Measurements from ENCODE around the gene TAF10. TPM values are rescaled to one million over a fixed set of nuclear protein-coding genes. Genes with fewer than 3 reads are reported as not detected.

Gene TAF10
- total and polyA plus RNA-seq, 4 experiments from 2014 or later, result 116 to 367 (median 145) TPM

- POLR2A ChIA-PET (ENCODE audit: partially characterized antibody), result interaction anchor here (1.4 to 2.3 kb wide), 2 partner anchors 13 to 20 kb away, joined by 4 to 12 read pairs; partner anchors contain the start of genes TAF10 and TPP1
- Histone ChIP-seq H3K9me3 (ENCODE audit: control insufficient read depth in 1 of 2, low read length in 2 of 2) (no peaks in the 10 kb centered on the region), H3K36me3 (ENCODE audit: insufficient read depth, low read length) (peaks cover 44% of the 10 kb centered on the region)
Measured at GRCh38 chr11:6599449-6599848, 12.6 kb downstream of the TAF10 start.

GRCh38 chr11:6598555-6598954, 13.5 kb downstream of the TAF10 start:
- Mint-ChIP-seq H3K9me3 (no peaks in the 10 kb centered on the region), H3K27me3 (no peaks in the 10 kb centered on the region), H3K4me3 (no peak overlapping the region), H3K4me1 (peaks cover 30 to 40% (median 34%) of the 10 kb centered on the region in 4 donors), H3K27ac (peak overlapping the region in 2 of 7 donors; percentile 37 to 77), H3K36me3 (peaks cover 39 to 65% of the 10 kb centered on the region in 2 donors)
- ChIA-PET CTCF (ENCODE audit: partially characterized antibody) (interaction anchor here (0.9 to 1.2 kb wide), 2 partner anchors 67 to 85 kb away, joined by 3 to 4 read pairs; partner anchors contain the start of gene MRPL17), POLR2A (ENCODE audit: partially characterized antibody) (interaction anchor here (1.4 to 2.3 kb wide), 2 partner anchors 14 to 20 kb away, joined by 4 to 12 read pairs; partner anchors contain the start of genes TAF10 and TPP1)
- DNase-seq, result no peak
- no peaks in the 10 kb centered on the region for H3K9me3 ChIP-seq (ENCODE audit: control insufficient read depth in 1 of 2, low read length in 2 of 2)
- H3K27ac ChIP-seq (ENCODE audit: low read depth, low read length), result no peak overlapping the region
- peaks cover 44% of the 10 kb centered on the region for H3K36me3 ChIP-seq (ENCODE audit: insufficient read depth, low read length)
- no peaks in the 10 kb centered on the region for H3K27me3 ChIP-seq (ENCODE audit: insufficient read depth, low read length)
- peaks cover 25% of the 10 kb centered on the region for H3K4me1 ChIP-seq (ENCODE audit: insufficient read depth, low read length)
- H3K4me3 ChIP-seq (ENCODE audit: low read length in 2 of 2), result no peak overlapping the region
- intact Hi-C loops (cut with micrococcal nuclease), result no loop called here

More at GRCh38 chr11:6599449-6599848, 12.6 kb downstream of the TAF10 start:
- peak overlapping the region in 2 of 7 donors; percentile 17 to 37 for H3K27ac Mint-ChIP-seq
- Histone ChIP-seq H3K27ac (ENCODE audit: low read depth, low read length) (no peak overlapping the region), H3K4me1 (ENCODE audit: insufficient read depth, low read length) (peaks cover 22% of the 10 kb centered on the region), H3K27me3 (ENCODE audit: insufficient read depth, low read length) (no peaks in the 10 kb centered on the region), H3K4me3 (ENCODE audit: low read length in 2 of 2) (no peak overlapping the region)
- no peak overlapping the region for H3K4me3 Mint-ChIP-seq
- H3K36me3 Mint-ChIP-seq, result peaks cover 32 to 56% of the 10 kb centered on the region in 2 donors
- no peak for DNase-seq
- intact Hi-C loops (cut with micrococcal nuclease), result no loop called here
- peaks cover 21 to 31% (median 25%) of the 10 kb centered on the region in 4 donors for H3K4me1 Mint-ChIP-seq
- CTCF ChIA-PET (ENCODE audit: partially characterized antibody), result interaction anchor here (0.9 to 1.2 kb wide), 3 partner anchors 68 to 84 kb away, joined by 3 to 4 read pairs (median 3); partner anchors contain the start of gene MRPL17
- no peaks in the 10 kb centered on the region for H3K27me3 Mint-ChIP-seq
- H3K9me3 Mint-ChIP-seq, result no peaks in the 10 kb centered on the region

- Mint-ChIP-seq H3K4me1 (peaks cover 25 to 47% (median 35%) of the 10 kb centered on the region in 4 donors), H3K27me3 (no peaks in the 10 kb centered on the region), H3K4me3 (no peak overlapping the region), H3K36me3 (peaks cover 46 to 72% of the 10 kb centered on the region in 2 donors), H3K27ac (peak overlapping the region in 2 of 7 donors; percentile 11 to 57), H3K9me3 (no peaks in the 10 kb centered on the region)
- Histone ChIP-seq H3K4me1 (ENCODE audit: insufficient read depth, low read length) (peaks cover 8% of the 10 kb centered on the region), H3K4me3 (ENCODE audit: low read length in 2 of 2) (no peak overlapping the region), H3K9me3 (ENCODE audit: control insufficient read depth in 1 of 2, low read length in 2 of 2) (no peaks in the 10 kb centered on the region), H3K27me3 (ENCODE audit: insufficient read depth, low read length) (no peaks in the 10 kb centered on the region), H3K27ac (ENCODE audit: low read depth, low read length) (no peak overlapping the region), H3K36me3 (ENCODE audit: insufficient read depth, low read length) (peaks cover 39% of the 10 kb centered on the region)
- CTCF ChIA-PET (ENCODE audit: partially characterized antibody), result interaction anchor here (0.9 to 1.3 kb wide), 3 partner anchors 8 to 87 kb away, joined by 3 to 4 read pairs (median 4); partner anchors contain the start of genes ILK and MRPL17
- POLR2A ChIA-PET (ENCODE audit: partially characterized antibody), result interaction anchor here (1.0 to 2.0 kb wide), 3 partner anchors 16 to 87 kb away, joined by 3 to 7 read pairs (median 6); partner anchors contain the start of genes MRPL17, TAF10 and TPP1
- intact Hi-C loops (cut with micrococcal nuclease), result no loop called here
- no peak for DNase-seq
Measured at GRCh38 chr11:6596239-6596877, 15.7 kb downstream of the TAF10 start.

- ChIA-PET POLR2A (ENCODE audit: partially characterized antibody) (interaction anchor here (0.9 to 2.4 kb wide), 5 partner anchors 10 to 89 kb away, joined by 3 to 9 read pairs (median 6); partner anchors contain the start of genes MRPL17, TAF10 and TPP1), CTCF (ENCODE audit: partially characterized antibody) (interaction anchor here (1.1 to 1.8 kb wide), 4 partner anchors 10 to 88 kb away, joined by 3 to 5 read pairs (median 4); partner anchors contain the start of genes MRPL17 and TPP1)
- H3K36me3 Mint-ChIP-seq, result peaks cover 39 to 62% of the 10 kb centered on the region in 2 donors
- peaks cover 24 to 42% (median 30%) of the 10 kb centered on the region in 4 donors for H3K4me1 Mint-ChIP-seq
- no peak overlapping the region for H3K4me3 Mint-ChIP-seq
- Histone ChIP-seq H3K36me3 (ENCODE audit: insufficient read depth, low read length) (peaks cover 18% of the 10 kb centered on the region), H3K4me1 (ENCODE audit: insufficient read depth, low read length) (peaks cover 4% of the 10 kb centered on the region), H3K27me3 (ENCODE audit: insufficient read depth, low read length) (no peaks in the 10 kb centered on the region), H3K4me3 (ENCODE audit: low read length in 2 of 2) (no peak overlapping the region), H3K9me3 (ENCODE audit: control insufficient read depth in 1 of 2, low read length in 2 of 2) (no peaks in the 10 kb centered on the region), H3K27ac (ENCODE audit: low read depth, low read length) (no peak overlapping the region)
- H3K27ac Mint-ChIP-seq, result peak overlapping the region in 3 of 7 donors; percentile 14 to 70 (median 63)
- no peaks in the 10 kb centered on the region for H3K9me3 Mint-ChIP-seq
- no peaks in the 10 kb centered on the region for H3K27me3 Mint-ChIP-seq
- DNase-seq, result no peak
- intact Hi-C loops (cut with micrococcal nuclease), result no loop called here
Measured at GRCh38 chr11:6594142-6594768, 17.8 kb downstream of the TAF10 start.

- no peak overlapping the region for H3K27ac ChIP-seq (ENCODE audit: low read depth, low read length)
- POLR2A ChIA-PET (ENCODE audit: partially characterized antibody), result no interaction called here
- CTCF ChIA-PET (ENCODE audit: partially characterized antibody), result interaction anchor here (0.9 kb wide), 1 partner anchor 118 kb away, joined by 3 read pairs; no protein-coding TSS in a partner anchor
- H3K4me1 ChIP-seq (ENCODE audit: insufficient read depth, low read length), result no peaks in the 10 kb centered on the region
- no peak for DNase-seq
- Mint-ChIP-seq H3K27me3 (no peaks in the 10 kb centered on the region), H3K4me1 (peaks cover 0 to 4% (median 1%) of the 10 kb centered on the region in 4 donors), H3K9me3 (peaks cover 0 to 21% (median 20%) of the 10 kb centered on the region in 8 donors), H3K36me3 (peaks cover 33 to 36% of the 10 kb centered on the region in 2 donors), H3K4me3 (no peak overlapping the region), H3K27ac (no peak overlapping the region)
- H3K9me3 ChIP-seq (ENCODE audit: control insufficient read depth in 1 of 2, low read length in 2 of 2), result peaks cover 0 to 9% of the 10 kb centered on the region in 2 donors
- intact Hi-C loops (cut with micrococcal nuclease), result no loop called here
- H3K4me3 ChIP-seq (ENCODE audit: low read length in 2 of 2), result no peak overlapping the region
- no peaks in the 10 kb centered on the region for H3K36me3 ChIP-seq (ENCODE audit: insufficient read depth, low read length)
- H3K27me3 ChIP-seq (ENCODE audit: insufficient read depth, low read length), result no peaks in the 10 kb centered on the region
Measured at GRCh38 chr11:6588018-6588417, 24.0 kb downstream of the TAF10 start.

- Histone ChIP-seq H3K4me1 (ENCODE audit: insufficient read depth, low read length) (no peaks in the 10 kb centered on the region), H3K27ac (ENCODE audit: low read depth, low read length) (no peak overlapping the region), H3K4me3 (ENCODE audit: low read length in 2 of 2) (no peak overlapping the region), H3K9me3 (ENCODE audit: control insufficient read depth in 1 of 2, low read length in 2 of 2) (peaks cover 0 to 10% of the 10 kb centered on the region in 2 donors), H3K27me3 (ENCODE audit: insufficient read depth, low read length) (no peaks in the 10 kb centered on the region), H3K36me3 (ENCODE audit: insufficient read depth, low read length) (no peaks in the 10 kb centered on the region)
- no peak overlapping the region for H3K4me3 Mint-ChIP-seq
- peaks cover 0 to 27% (median 24%) of the 10 kb centered on the region in 8 donors for H3K9me3 Mint-ChIP-seq
- intact Hi-C loops (cut with micrococcal nuclease), result no loop called here
- no peak overlapping the region for H3K27ac Mint-ChIP-seq
- CTCF ChIA-PET (ENCODE audit: partially characterized antibody), result interaction anchor here (0.5 to 1.1 kb wide), 4 partner anchors 63 to 239 kb away, joined by 3 read pairs; no protein-coding TSS in a partner anchor
- no peak for DNase-seq
- peaks cover 0 to 2% (median 0%) of the 10 kb centered on the region in 4 donors for H3K4me1 Mint-ChIP-seq
- POLR2A ChIA-PET (ENCODE audit: partially characterized antibody), result interaction anchor here (1.0 kb wide), 1 partner anchor 24 kb away, joined by 3 read pairs; the partner anchor contains the start of gene TAF10
- H3K27me3 Mint-ChIP-seq, result no peaks in the 10 kb centered on the region
- H3K36me3 Mint-ChIP-seq, result peaks cover 37 to 40% of the 10 kb centered on the region in 2 donors
Measured at GRCh38 chr11:6587360-6587953, 24.6 kb downstream of the TAF10 start.
